Panc1 (cell line): ENCODE measurements around the gene ACSS3. TPM values are rescaled to one million over a fixed set of nuclear protein-coding genes. Genes with fewer than 3 reads are reported as not detected.
"Not testable (repeated sequence)": the region's sequence is repeated elsewhere in the genome, so short reads cannot be mapped to it uniquely, and the experiment has no call there.

Experiments used
- ATAC-seq: fragments of 200-7000 bp; cut with Tn5 transposase; 2 replicates; pipeline ENCODE4 v1.9.1; 2020; ENCODE audit warnings: mild to moderate bottlenecking, moderate library complexity
- BruUV-seq: library from RNA; stranded (reverse); fragments of 400-500 nt; replicated peaks from 2 replicates; lab custom pipeline; 2021; lab: Mats Ljungman, UMichigan
- CTCF ChIA-PET: fragments of 300-600 bp; sonication (Branson Sonifier 250); formaldehyde crosslinking; loops from one replicate; lab custom pipeline; 2022; ENCODE audit warnings: antibody characterized with exemption; lab: Charles Lee
- POLR2A ChIA-PET: fragments of 300-600 bp; sonication (Branson Sonifier 250); formaldehyde crosslinking; loops from one replicate; lab custom pipeline; 2022; ENCODE audit warnings: antibody characterized with exemption; lab: Charles Lee
- DNase-seq: peaks from one replicate; pipeline ENCODE4 v3.0.0-alpha.2; 2010; ENCODE audit warnings: low read depth, low spot score
- H3K27ac ChIP-seq: 2 replicates; pipeline ENCODE4 v1.5.1; 2011; ENCODE audit warnings: mild to moderate bottlenecking, low read length, inconsistent platforms
- H3K27me3 ChIP-seq: fragments of 200-500 bp; sonication (Bioruptor generic); 2 replicates; pipeline ENCODE4 v1.6.0; 2014; ENCODE audit warnings: low read length, inconsistent platforms; ENCODE audit not compliant: control insufficient read depth, insufficient read depth
- H3K36me3 ChIP-seq: fragments of 200-500 bp; sonication (Bioruptor generic); 2 replicates; pipeline ENCODE4 v1.5.1; 2014; ENCODE audit warnings: inconsistent platforms, mild to moderate bottlenecking, low read length, moderate library complexity; ENCODE audit not compliant: control insufficient read depth, insufficient read depth
- H3K4me1 ChIP-seq: 2 replicates; pipeline ENCODE4 v1.5.1; 2011; ENCODE audit warnings: inconsistent platforms, mild to moderate bottlenecking, low read length, moderate library complexity; ENCODE audit not compliant: control insufficient read depth, insufficient read depth
- H3K4me3 ChIP-seq, 2 experiments: 2 replicates each; pipeline ENCODE4 v1.5.1; 2011 to 2012; ENCODE audit warnings: low read depth in 2 of 2, low read length in 2 of 2, mild to moderate bottlenecking in 2 of 2, inconsistent platforms in 1 of 2, moderate library complexity in 1 of 2
- H3K9me3 ChIP-seq: fragments of 200-500 bp; sonication (Bioruptor generic); 2 replicates; pipeline ENCODE4 v1.5.1; 2014; ENCODE audit warnings: low read depth, mild to moderate bottlenecking, inconsistent platforms, low read length, moderate library complexity; ENCODE audit not compliant: control insufficient read depth, insufficient read depth
- POLR2AphosphoS5 ChIP-seq: IDR thresholded peaks from 2 replicates; pipeline ENCODE4 v1.6.1; 2012; ENCODE audit warnings: mild to moderate bottlenecking, low read depth, low read length, moderate library complexity
- SIN3A ChIP-seq: IDR thresholded peaks from 2 replicates; pipeline ENCODE4 v1.6.1; 2012; ENCODE audit warnings: low read depth, mild to moderate bottlenecking, low read length, moderate library complexity, borderline replicate concordance; ENCODE audit not compliant: insufficient read depth
- TCF7L2 ChIP-seq: IDR thresholded peaks from 2 replicates; pipeline ENCODE4 v1.6.1; 2011; ENCODE audit warnings: mild to moderate bottlenecking, low read depth, low read length, inconsistent platforms
- in situ Hi-C: cut with HindIII; loops from 2 replicates; pipeline ENCODE4 v1.10.0; 2016; ENCODE audit warnings: low sequenced_read_pairs, low pct_unique_long_range_greater_than_20kb
- intact Hi-C: fragments of 100-400 bp; cut with micrococcal nuclease; formaldehyde crosslinking; loops from one replicate; pipeline ENCODE4 v1.10.0; 2022; ENCODE audit not compliant: unreplicated experiment
- total RNA-seq: library from RNA; stranded (reverse); gene quantifications from one replicate; pipeline ENCODE4 v1.2.1, GENCODE V29; 2021; ENCODE audit not compliant: unreplicated experiment
- TF ChIP-seq, protein P1 (sequence below), 2 experiments: IDR thresholded peaks; 2 replicates each; pipeline ENCODE4 v1.6.1; 2011 to 2012; ENCODE audit warnings: low read depth in 2 of 2, control low read depth in 1 of 2, low read length in 1 of 2, mild to moderate bottlenecking in 1 of 2, moderate library complexity in 1 of 2; ENCODE audit not compliant: insufficient read depth in 1 of 2
- TF ChIP-seq, protein P2 (sequence below): fragments of 450-650 bp; IDR thresholded peaks from 2 replicates; pipeline ENCODE4 v1.5.1; 2017; ENCODE audit warnings: mild to moderate bottlenecking

The ACSS3 gene
- total RNA-seq, 1 experiment from 2014 or later: 0.10 TPM

DNA sequence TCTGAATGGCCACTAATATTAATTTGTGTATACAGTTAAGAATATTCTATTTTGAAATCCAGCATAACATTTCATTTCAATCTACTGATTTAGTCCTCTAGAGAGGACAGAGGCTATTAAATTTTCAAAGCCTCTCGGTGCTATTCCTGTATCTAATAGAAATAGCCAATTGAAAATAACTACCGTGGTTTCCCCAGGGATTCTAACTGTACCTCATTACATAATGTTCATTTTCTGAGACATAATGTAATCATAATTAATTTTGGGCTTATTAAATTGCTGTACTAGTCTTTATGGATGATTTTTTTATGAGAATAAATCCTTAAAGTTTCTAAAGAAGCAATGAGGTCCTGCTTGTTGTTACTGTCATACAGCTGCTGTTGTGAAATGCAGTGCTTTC lies 38.6 kb upstream of the ACSS3 start:
- POLR2A ChIA-PET: no interaction called here
- Histone ChIP-seq H3K4me1 (no peaks in the 10 kb centered on the region), H3K36me3 (no peaks in the 10 kb centered on the region), H3K4me3 (no peak overlapping the region), H3K9me3 (0 out of 2 replicates have a peak, but pooled peaks cover 3% of the 10 kb centered on the region), H3K27me3 (no peaks in the 10 kb centered on the region), H3K27ac (no peak overlapping the region)
- TF ChIP-seq TCF7L2: no peak
- TF ChIP-seq, protein P1, sequence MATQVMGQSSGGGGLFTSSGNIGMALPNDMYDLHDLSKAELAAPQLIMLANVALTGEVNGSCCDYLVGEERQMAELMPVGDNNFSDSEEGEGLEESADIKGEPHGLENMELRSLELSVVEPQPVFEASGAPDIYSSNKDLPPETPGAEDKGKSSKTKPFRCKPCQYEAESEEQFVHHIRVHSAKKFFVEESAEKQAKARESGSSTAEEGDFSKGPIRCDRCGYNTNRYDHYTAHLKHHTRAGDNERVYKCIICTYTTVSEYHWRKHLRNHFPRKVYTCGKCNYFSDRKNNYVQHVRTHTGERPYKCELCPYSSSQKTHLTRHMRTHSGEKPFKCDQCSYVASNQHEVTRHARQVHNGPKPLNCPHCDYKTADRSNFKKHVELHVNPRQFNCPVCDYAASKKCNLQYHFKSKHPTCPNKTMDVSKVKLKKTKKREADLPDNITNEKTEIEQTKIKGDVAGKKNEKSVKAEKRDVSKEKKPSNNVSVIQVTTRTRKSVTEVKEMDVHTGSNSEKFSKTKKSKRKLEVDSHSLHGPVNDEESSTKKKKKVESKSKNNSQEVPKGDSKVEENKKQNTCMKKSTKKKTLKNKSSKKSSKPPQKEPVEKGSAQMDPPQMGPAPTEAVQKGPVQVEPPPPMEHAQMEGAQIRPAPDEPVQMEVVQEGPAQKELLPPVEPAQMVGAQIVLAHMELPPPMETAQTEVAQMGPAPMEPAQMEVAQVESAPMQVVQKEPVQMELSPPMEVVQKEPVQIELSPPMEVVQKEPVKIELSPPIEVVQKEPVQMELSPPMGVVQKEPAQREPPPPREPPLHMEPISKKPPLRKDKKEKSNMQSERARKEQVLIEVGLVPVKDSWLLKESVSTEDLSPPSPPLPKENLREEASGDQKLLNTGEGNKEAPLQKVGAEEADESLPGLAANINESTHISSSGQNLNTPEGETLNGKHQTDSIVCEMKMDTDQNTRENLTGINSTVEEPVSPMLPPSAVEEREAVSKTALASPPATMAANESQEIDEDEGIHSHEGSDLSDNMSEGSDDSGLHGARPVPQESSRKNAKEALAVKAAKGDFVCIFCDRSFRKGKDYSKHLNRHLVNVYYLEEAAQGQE (IDR thresholded peaks at IDR 0.05; ENCODE audit: insufficient read depth in 1 of 2, low read depth in 2 of 2, low read length in 1 of 2): no peak
- TF ChIP-seq, protein P2, sequence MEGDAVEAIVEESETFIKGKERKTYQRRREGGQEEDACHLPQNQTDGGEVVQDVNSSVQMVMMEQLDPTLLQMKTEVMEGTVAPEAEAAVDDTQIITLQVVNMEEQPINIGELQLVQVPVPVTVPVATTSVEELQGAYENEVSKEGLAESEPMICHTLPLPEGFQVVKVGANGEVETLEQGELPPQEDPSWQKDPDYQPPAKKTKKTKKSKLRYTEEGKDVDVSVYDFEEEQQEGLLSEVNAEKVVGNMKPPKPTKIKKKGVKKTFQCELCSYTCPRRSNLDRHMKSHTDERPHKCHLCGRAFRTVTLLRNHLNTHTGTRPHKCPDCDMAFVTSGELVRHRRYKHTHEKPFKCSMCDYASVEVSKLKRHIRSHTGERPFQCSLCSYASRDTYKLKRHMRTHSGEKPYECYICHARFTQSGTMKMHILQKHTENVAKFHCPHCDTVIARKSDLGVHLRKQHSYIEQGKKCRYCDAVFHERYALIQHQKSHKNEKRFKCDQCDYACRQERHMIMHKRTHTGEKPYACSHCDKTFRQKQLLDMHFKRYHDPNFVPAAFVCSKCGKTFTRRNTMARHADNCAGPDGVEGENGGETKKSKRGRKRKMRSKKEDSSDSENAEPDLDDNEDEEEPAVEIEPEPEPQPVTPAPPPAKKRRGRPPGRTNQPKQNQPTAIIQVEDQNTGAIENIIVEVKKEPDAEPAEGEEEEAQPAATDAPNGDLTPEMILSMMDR: no peak
- no peak for ATAC-seq
- CTCF ChIA-PET: no interaction called here
- intact Hi-C loops: no loop called here
- BruUV-seq: no TSS peak
- in situ Hi-C loops: no loop called here
- no peak for DNase-seq

DNA sequence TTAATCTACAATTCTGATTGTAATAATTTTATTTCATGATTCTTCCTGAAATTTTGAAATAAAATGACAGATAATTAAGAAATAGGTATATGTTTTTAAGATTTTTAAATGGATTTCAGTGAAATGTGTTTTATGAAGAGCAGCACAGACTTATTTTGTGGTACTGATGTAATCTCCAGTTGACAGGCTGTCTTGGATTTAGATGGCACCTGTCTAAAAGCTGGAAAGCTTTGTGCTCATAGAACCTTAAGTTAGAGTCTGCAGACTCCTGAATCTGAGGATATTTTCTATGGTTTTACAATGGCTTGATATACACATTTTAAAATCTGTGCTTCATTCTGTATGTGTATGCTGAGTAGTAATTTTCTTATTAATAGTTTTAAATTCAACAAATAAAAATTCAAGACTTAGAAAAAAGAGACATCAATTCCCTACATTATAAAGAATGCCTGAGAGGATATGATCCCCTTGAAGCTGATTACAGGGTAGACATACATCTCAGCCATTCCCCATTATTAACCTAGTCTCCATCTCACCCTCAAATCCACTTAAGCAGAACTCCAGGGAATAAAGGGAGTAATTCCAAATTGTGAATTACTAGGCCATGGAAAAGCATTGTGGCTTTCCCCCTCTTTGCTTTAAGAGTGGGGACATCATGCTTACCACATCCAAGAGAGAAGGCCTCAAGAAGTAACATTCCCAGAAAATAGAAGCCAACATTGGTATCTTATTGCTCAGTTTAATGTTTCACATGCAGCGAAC lies 33.7 kb upstream of the ACSS3 start:
- H3K36me3 ChIP-seq: no peaks in the 10 kb centered on the region
- H3K4me1 ChIP-seq: no peaks in the 10 kb centered on the region
- no peak for ATAC-seq
- H3K27ac ChIP-seq: no peak overlapping the region
- CTCF ChIA-PET: no interaction called here
- TF ChIP-seq, protein P2: no peak
- no peak for TF ChIP-seq SIN3A
- TF ChIP-seq POLR2AphosphoS5: no peak
- TF ChIP-seq, protein P1 (IDR thresholded peaks at IDR 0.05; ENCODE audit: insufficient read depth in 1 of 2, low read depth in 2 of 2, low read length in 1 of 2): no peak
- no peak for TF ChIP-seq TCF7L2
- POLR2A ChIA-PET: no interaction called here
- in situ Hi-C loops (no loop called here), intact Hi-C loops (no loop called here)
- no peak overlapping the region for H3K4me3 ChIP-seq
- H3K9me3 ChIP-seq: peaks cover 3% of the 10 kb centered on the region; the same call in 1 of the 2 replicates
- no peaks in the 10 kb centered on the region for H3K27me3 ChIP-seq
- DNase-seq: no peak
- BruUV-seq: no TSS peak

DNA sequence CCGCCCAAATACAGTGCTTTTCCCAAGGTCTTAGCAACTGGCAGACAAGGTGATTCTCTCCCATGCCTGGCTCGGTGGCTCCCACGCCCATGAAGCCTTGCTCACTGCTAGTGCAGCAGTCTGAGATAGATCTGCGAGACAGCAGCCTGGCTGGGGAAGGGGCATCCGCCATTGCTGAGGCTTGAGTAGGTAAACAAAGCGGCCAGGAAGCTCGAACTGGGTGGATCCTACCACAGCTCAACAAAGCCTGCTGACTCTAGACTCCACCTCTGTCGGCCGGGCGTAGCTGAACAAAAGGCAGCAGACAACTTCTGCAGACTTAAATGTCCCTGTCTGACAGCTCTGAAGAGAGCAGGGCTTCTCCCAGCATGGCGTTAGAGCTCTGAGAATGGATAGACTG lies 12.9 kb upstream of the ACSS3 start:
- DNase-seq, H3K27me3 ChIP-seq, POLR2A ChIA-PET, intact Hi-C loops, H3K4me1 ChIP-seq, in situ Hi-C loops, ATAC-seq, BruUV-seq, H3K36me3 ChIP-seq, H3K4me3 ChIP-seq, H3K27ac ChIP-seq, H3K9me3 ChIP-seq, CTCF ChIA-PET: not testable (repeated sequence)
